HG02885 (cell line): ENCODE data around the gene SPEF2.
A peak's percentile ranks its signal among the peaks of the same experiment; 100 is the strongest.
"Not testable (repeated sequence)": the region's sequence is repeated elsewhere in the genome, so short reads cannot be mapped to it uniquely, and the experiment has no call there.

Source experiments
- ATAC-seq: cut with Tn5 transposase; IDR thresholded peaks from one replicate; pipeline ENCODE4 v1.9.1; 2021; ENCODE audit warnings: mild to moderate bottlenecking; ENCODE audit not compliant: unreplicated experiment, poor library complexity

The SPEF2 gene

GRCh38 chr5:35815089-35815936 is 197.7 kb downstream of the SPEF2 start:
- peak; percentile 73 for ATAC-seq

- ATAC-seq = no peak
These were observed 199.3 kb downstream of the SPEF2 start for GRCh38 chr5:35816881-35817521.

- ATAC-seq = no peak
These were observed 201.4 kb downstream of the SPEF2 start for GRCh38 chr5:35819026-35819425.

GRCh38 chr5:35819668-35820067 is 202.0 kb downstream of the SPEF2 start:
- no peak for ATAC-seq

- no peak for ATAC-seq
These were observed 203.1 kb downstream of the SPEF2 start for GRCh38 chr5:35820735-35821134.

GRCh38 chr5:35821513-35821912 is 203.8 kb downstream of the SPEF2 start:
- no peak for ATAC-seq

- ATAC-seq = no peak
These were observed 204.8 kb downstream of the SPEF2 start for GRCh38 chr5:35822511-35822910.

- ATAC-seq = no peak
These were observed 205.9 kb downstream of the SPEF2 start for GRCh38 chr5:35823347-35824098.

- ATAC-seq = no peak
These were observed 208.4 kb downstream of the SPEF2 start for GRCh38 chr5:35826056-35826455.

- no peak for ATAC-seq
These were observed 208.9 kb downstream of the SPEF2 start for GRCh38 chr5:35826554-35826953.

GRCh38 chr5:35828082-35828598 is 210.5 kb downstream of the SPEF2 start:
- ATAC-seq = no peak

GRCh38 chr5:35830587-35830986 is 212.9 kb downstream of the SPEF2 start:
- ATAC-seq = no peak

GRCh38 chr5:35832762-35833161 is 215.1 kb downstream of the SPEF2 start:
- no peak for ATAC-seq

- no peak for ATAC-seq
These were observed 215.6 kb downstream of the SPEF2 start for GRCh38 chr5:35833224-35833623.

- ATAC-seq = peak; percentile 82
These were observed 218.4 kb downstream of the SPEF2 start for GRCh38 chr5:35835796-35836742.

- no peak for ATAC-seq
These were observed 220.8 kb downstream of the SPEF2 start for GRCh38 chr5:35838370-35839042.

- no peak for ATAC-seq
These were observed 225.2 kb downstream of the SPEF2 start for GRCh38 chr5:35842856-35843255.

- not testable (repeated sequence) for ATAC-seq
These were observed 227.8 kb downstream of the SPEF2 start for GRCh38 chr5:35845508-35845907.

- ATAC-seq = no peak
These were observed 229.8 kb downstream of the SPEF2 start for GRCh38 chr5:35847491-35847890.
